ENCODE measurements around the gene LTF. TPM values are rescaled to one million over a fixed set of nuclear protein-coding genes. Genes with fewer than 3 reads are reported as not detected.

Gene LTF
- total and polyA plus RNA-seq, 9 of the 15 experiments (the other 6 are each of a cell fraction or from before 2014, with no cell fraction given), result 0.07 TPM; not detected in 8

GRCh38 chr3:46484911-46485778 lies 20.4 kb upstream of the LTF start:
- H3K27ac ChIP-seq (ENCODE audit: extremely low read depth, low read depth, low read length), result no peak overlapping the region
- WGBS (ENCODE audit: insufficient coverage, low coverage, missing lambda C conversion rate), result 12% methylated on average over 10 of the region's 10 CpGs
- H3K4me1 ChIP-seq (replicated peaks in 1 of 2; ENCODE audit: control insufficient read depth in 2 of 2, insufficient read depth in 2 of 2, low read length in 2 of 2), result peaks cover 12 to 18% of the 10 kb centered on the region in 2 experiments; a peak in 4 of 5 replicates
- 0 out of 2 replicates have a peak overlapping the region, but pooled peaks have one; percentile 21 for H2AFZ ChIP-seq (ENCODE audit: low read depth, low read length)
- ChIA-PET CTCF (ENCODE audit: low intra/inter-chr PET ratio) (interaction anchor here (0.7 to 1.7 kb wide), 2 partner anchors 69 to 74 kb away, joined by 3 to 6 read pairs; no protein-coding TSS in a partner anchor), POLR2A (interaction anchor here (1.0 to 2.6 kb wide), 6 partner anchors 10 to 145 kb away, joined by 3 to 12 read pairs (median 4); partner anchors contain the start of genes CCR5AS and CCRL2)
- H3K4me3 ChIP-seq, result no peak overlapping the region
- H3K9me1 ChIP-seq (ENCODE audit: control insufficient read depth, insufficient read depth, low read length), result peaks cover 2% of the 10 kb centered on the region
- H4K20me1 ChIP-seq (replicated peaks; ENCODE audit: control insufficient read depth, insufficient read depth, low read length), result 0 out of 2 replicates have a peak, but pooled peaks cover 3% of the 10 kb centered on the region
- H3K79me2 ChIP-seq (ENCODE audit: control insufficient read depth, insufficient read depth, low read length), result no peaks in the 10 kb centered on the region
- in situ Hi-C loops (cut with MboI) (loop anchor here (5.0 kb wide), 2 partner anchors 72 to 152 kb away; no protein-coding TSS in a partner anchor), intact Hi-C loops (cut with micrococcal nuclease) (loop anchor here (1.0 kb wide), 1 partner anchor 57 kb away; no protein-coding TSS in a partner anchor)
- H3K4me2 ChIP-seq (ENCODE audit: insufficient read depth, low read length), result no peak overlapping the region
- FAIRE-seq, result no peak
- H3K36me3 ChIP-seq (ENCODE audit: control insufficient read depth, insufficient read depth, low read length), result no peaks in the 10 kb centered on the region
- no peaks in the 10 kb centered on the region for H3K9me3 ChIP-seq (replicated peaks; ENCODE audit: control insufficient read depth, insufficient read depth, low read depth, low read length)
- no TSS peak for BruUV-seq (replicated peaks)
- peaks cover 9 to 10% of the 10 kb centered on the region in 2 experiments; a peak in 4 of 5 replicates for H3K27me3 ChIP-seq (ENCODE audit: control insufficient read depth in 2 of 2, insufficient read depth in 2 of 2, low read length in 2 of 2)
- peak in 2 of 4 experiments; percentile 56 to 63 for DNase-seq (ENCODE audit: extremely low read depth in 1 of 4, low spot score in 3 of 4)
- peak overlapping the region in 1 of 2 experiments; percentile 40; a peak in 2 of 4 replicates for H3K9ac ChIP-seq (ENCODE audit: insufficient read depth in 1 of 2, low read depth in 2 of 2, low read length in 2 of 2)
- ATAC-seq, result no peak
- TF ChIP-seq ZFP91 (CRISPR knock-in tag; IDR thresholded peaks at IDR 0.05) (no peak), ZBTB33 (CRISPR knock-in tag; IDR thresholded peaks at IDR 0.05) (no peak), TEAD1 (CRISPR knock-in tag; IDR thresholded peaks at IDR 0.05) (no peak), XRCC3 (IDR thresholded peaks at IDR 0.05) (no peak), EHMT2 (IDR thresholded peaks at IDR 0.05) (no peak), CBFA2T2 (conservative IDR thresholded peaks at IDR 0.05) (peak; percentile 70), MCM5 (IDR thresholded peaks at IDR 0.05; ENCODE audit: low read depth) (no peak), CGGBP1 (CRISPR knock-in tag; IDR thresholded peaks at IDR 0.05) (no peak), RNF2 (IDR thresholded peaks at IDR 0.05) (no peak), FOXK1 (CRISPR knock-in tag; IDR thresholded peaks at IDR 0.05; ENCODE audit: borderline replicate concordance) (no peak), RFX7 (CRISPR knock-in tag; IDR thresholded peaks at IDR 0.05) (no peak), ZNF174 (CRISPR knock-in tag; IDR thresholded peaks at IDR 0.05) (no peak), SMAD3 (CRISPR knock-in tag; conservative IDR thresholded peaks at IDR 0.05) (no peak)
- TF ChIP-seq, protein P1, sequence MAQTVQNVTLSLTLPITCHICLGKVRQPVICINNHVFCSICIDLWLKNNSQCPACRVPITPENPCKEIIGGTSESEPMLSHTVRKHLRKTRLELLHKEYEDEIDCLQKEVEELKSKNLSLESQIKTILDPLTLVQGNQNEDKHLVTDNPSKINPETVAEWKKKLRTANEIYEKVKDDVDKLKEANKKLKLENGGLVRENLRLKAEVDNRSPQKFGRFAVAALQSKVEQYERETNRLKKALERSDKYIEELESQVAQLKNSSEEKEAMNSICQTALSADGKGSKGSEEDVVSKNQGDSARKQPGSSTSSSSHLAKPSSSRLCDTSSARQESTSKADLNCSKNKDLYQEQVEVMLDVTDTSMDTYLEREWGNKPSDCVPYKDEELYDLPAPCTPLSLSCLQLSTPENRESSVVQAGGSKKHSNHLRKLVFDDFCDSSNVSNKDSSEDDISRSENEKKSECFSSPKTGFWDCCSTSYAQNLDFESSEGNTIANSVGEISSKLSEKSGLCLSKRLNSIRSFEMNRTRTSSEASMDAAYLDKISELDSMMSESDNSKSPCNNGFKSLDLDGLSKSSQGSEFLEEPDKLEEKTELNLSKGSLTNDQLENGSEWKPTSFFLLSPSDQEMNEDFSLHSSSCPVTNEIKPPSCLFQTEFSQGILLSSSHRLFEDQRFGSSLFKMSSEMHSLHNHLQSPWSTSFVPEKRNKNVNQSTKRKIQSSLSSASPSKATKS (CRISPR knock-in tag; IDR thresholded peaks at IDR 0.05), result no peak

All from K562 (cell line).